Measurements from ENCODE around the gene PAQR3. TPM values are rescaled to one million over a fixed set of nuclear protein-coding genes. Genes with fewer than 3 reads are reported as not detected.
"Not testable (repeated sequence)": the region's sequence is repeated elsewhere in the genome, so short reads cannot be mapped to it uniquely, and the experiment has no call there.

PAQR3 gene
- total RNA-seq, 1 experiment from 2014 or later, result 21.9 TPM

- no peak for DNase-seq (ENCODE audit: extremely low read depth, low read depth)
Observed at GRCh38 chr4:78930016-78930629, 9.1 kb downstream of the PAQR3 start.

GRCh38 chr4:78928835-78929234, 10.4 kb downstream of the PAQR3 start:
- no peak for DNase-seq (ENCODE audit: extremely low read depth, low read depth)

- no peak for DNase-seq (ENCODE audit: extremely low read depth, low read depth)
Observed at GRCh38 chr4:78926826-78927225, 12.4 kb downstream of the PAQR3 start.

GRCh38 chr4:78923464-78924312, 15.6 kb downstream of the PAQR3 start:
- DNase-seq (ENCODE audit: extremely low read depth, low read depth), result no peak

- no peak for DNase-seq (ENCODE audit: extremely low read depth, low read depth)
Observed at GRCh38 chr4:78922207-78922606, 17.0 kb downstream of the PAQR3 start.

- no peak for DNase-seq (ENCODE audit: extremely low read depth, low read depth)
Observed at GRCh38 chr4:78910612-78911011, 28.6 kb downstream of the PAQR3 start.

- not testable (repeated sequence) for DNase-seq (ENCODE audit: extremely low read depth, low read depth)
Observed at GRCh38 chr4:78908974-78909373, 30.3 kb downstream of the PAQR3 start.

GRCh38 chr4:78907638-78908037, 31.6 kb downstream of the PAQR3 start:
- DNase-seq (ENCODE audit: extremely low read depth, low read depth), result no peak

GRCh38 chr4:78904143-78904542, 35.1 kb downstream of the PAQR3 start:
- no peak for DNase-seq (ENCODE audit: extremely low read depth, low read depth)

- DNase-seq (ENCODE audit: extremely low read depth, low read depth), result no peak
Observed at GRCh38 chr4:78902298-78902697, 36.9 kb downstream of the PAQR3 start.

- no peak for DNase-seq (ENCODE audit: extremely low read depth, low read depth)
Observed at GRCh38 chr4:78901882-78902281, 37.4 kb downstream of the PAQR3 start.

GRCh38 chr4:78899302-78899701, 39.9 kb downstream of the PAQR3 start:
- no peak for DNase-seq (ENCODE audit: extremely low read depth, low read depth)

GRCh38 chr4:78889955-78890354, 49.3 kb downstream of the PAQR3 start:
- no peak for DNase-seq (ENCODE audit: extremely low read depth, low read depth)

- no peak for DNase-seq (ENCODE audit: extremely low read depth, low read depth)
Observed at GRCh38 chr4:78885598-78885997, 53.6 kb downstream of the PAQR3 start.

- no peak for DNase-seq (ENCODE audit: extremely low read depth, low read depth)
Observed at GRCh38 chr4:78880874-78881492, 58.3 kb downstream of the PAQR3 start.

- no peak for DNase-seq (ENCODE audit: extremely low read depth, low read depth)
Observed at GRCh38 chr4:78878031-78878430, 61.2 kb downstream of the PAQR3 start.

- no peak for DNase-seq (ENCODE audit: extremely low read depth, low read depth)
Observed at GRCh38 chr4:78876568-78877320, 62.5 kb downstream of the PAQR3 start.

- no peak for DNase-seq (ENCODE audit: extremely low read depth, low read depth)
Observed at GRCh38 chr4:78870056-78870455, 69.2 kb downstream of the PAQR3 start.

- DNase-seq (ENCODE audit: extremely low read depth, low read depth), result not testable (repeated sequence)
Observed at GRCh38 chr4:78868712-78869111, 70.5 kb downstream of the PAQR3 start.

- DNase-seq (ENCODE audit: extremely low read depth, low read depth), result no peak
Observed at GRCh38 chr4:78865451-78865850, 73.8 kb downstream of the PAQR3 start.

GRCh38 chr4:78864405-78865024, 74.7 kb downstream of the PAQR3 start:
- peak; percentile 62 for DNase-seq (ENCODE audit: extremely low read depth, low read depth)

Measured in NCI-H460 (cell line).